Endodermal cell (in vitro differentiated cells): ENCODE measurements around the gene GNG10. TPM values are rescaled to one million over a fixed set of nuclear protein-coding genes. Genes with fewer than 3 reads are reported as not detected.

Source experiments
- DNase-seq: peaks from one replicate; pipeline ENCODE4 v3.0.0-alpha.2; 2017
- H3K27ac ChIP-seq: 2 replicates; pipeline ENCODE4 v1.5.1; 2013; ENCODE audit warnings: mild to moderate bottlenecking, low read depth, low read length, moderate library complexity
- H3K27me3 ChIP-seq: 2 replicates; pipeline ENCODE4 v1.6.1; 2013; ENCODE audit warnings: mild to moderate bottlenecking, low read length, moderate library complexity; ENCODE audit not compliant: insufficient read depth, control insufficient read depth, poor library complexity, severe bottlenecking
- H3K36me3 ChIP-seq: 2 replicates; pipeline ENCODE4 v1.7.0; 2013; ENCODE audit warnings: mild to moderate bottlenecking, low read length, moderate library complexity; ENCODE audit not compliant: control insufficient read depth, insufficient read depth
- H3K4me1 ChIP-seq: one replicate; pipeline ENCODE4 v1.7.0; 2013; ENCODE audit warnings: low read length; ENCODE audit not compliant: control insufficient read depth, insufficient read depth
- H3K4me3 ChIP-seq: 2 replicates; pipeline ENCODE4 v1.5.1; 2013; ENCODE audit warnings: mild to moderate bottlenecking, low read length, moderate library complexity
- H3K9ac ChIP-seq: 2 replicates; pipeline ENCODE4 v1.6.1; 2013; ENCODE audit warnings: mild to moderate bottlenecking, low read length, moderate library complexity; ENCODE audit not compliant: poor library complexity, severe bottlenecking; ENCODE audit errors: extremely low read depth
- H3K9me3 ChIP-seq: 2 replicates; pipeline ENCODE4 v1.6.1; 2013; ENCODE audit warnings: mild to moderate bottlenecking, low read length, moderate library complexity; ENCODE audit not compliant: control insufficient read depth
- H3K27ac Mint-ChIP-seq: 2 replicates; pipeline ENCODE4 v1.8.0; 2020; ENCODE audit warnings: mixed read lengths
- H3K27me3 Mint-ChIP-seq: 2 replicates; pipeline ENCODE4 v1.8.0; 2021; ENCODE audit warnings: mild to moderate bottlenecking, mixed read lengths; ENCODE audit not compliant: insufficient read depth
- H3K36me3 Mint-ChIP-seq: 2 replicates; pipeline ENCODE4 v1.8.0; 2020; ENCODE audit warnings: low read depth, mixed read lengths
- H3K4me1 Mint-ChIP-seq: 2 replicates; pipeline ENCODE4 v1.8.0; 2020; ENCODE audit warnings: mixed read lengths
- H3K4me3 Mint-ChIP-seq: 2 replicates; pipeline ENCODE4 v1.8.0; 2020; ENCODE audit warnings: mild to moderate bottlenecking, moderate library complexity, mixed read lengths
- H3K9me3 Mint-ChIP-seq: 2 replicates; pipeline ENCODE4 v1.8.0; 2020; ENCODE audit warnings: mild to moderate bottlenecking, mixed read lengths
- WGBS, 2 experiments: methylation state at CpG; one replicate each; pipeline versions ENCODE4 v1.1.5 to v1.1.7; 2013; ENCODE audit warnings: missing lambda C conversion rate in 2 of 2, mixed read lengths in 1 of 2; ENCODE audit not compliant: insufficient coverage in 1 of 2, insufficient read length in 1 of 2; 5-methylcytosine and 5-hydroxymethylcytosine counted together
- total RNA-seq, 2 donors: library from RNA; stranded (reverse); fragmentation: NEBNext Ultra II Directional in 1 of 2; extraction: Animal tissue kit (Norgen Biotek cat#: 25700) in 1 of 2; gene quantifications; 2 replicates in 1 of 2; 3 replicates in 1 of 2; pipeline ENCODE4 v1.2.1, GENCODE V29; 2021
- TF ChIP-seq, protein P1 (sequence below): fragments of 200-600 bp; sonication (generic); conservative IDR thresholded peaks from 2 replicates; pipeline ENCODE4 v1.5.0; 2021; ENCODE audit warnings: antibody characterized with exemption, mild to moderate bottlenecking

GNG10 gene
- total RNA-seq, 2 donors from 2014 or later = 27.7 to 39.7 TPM

DNA sequence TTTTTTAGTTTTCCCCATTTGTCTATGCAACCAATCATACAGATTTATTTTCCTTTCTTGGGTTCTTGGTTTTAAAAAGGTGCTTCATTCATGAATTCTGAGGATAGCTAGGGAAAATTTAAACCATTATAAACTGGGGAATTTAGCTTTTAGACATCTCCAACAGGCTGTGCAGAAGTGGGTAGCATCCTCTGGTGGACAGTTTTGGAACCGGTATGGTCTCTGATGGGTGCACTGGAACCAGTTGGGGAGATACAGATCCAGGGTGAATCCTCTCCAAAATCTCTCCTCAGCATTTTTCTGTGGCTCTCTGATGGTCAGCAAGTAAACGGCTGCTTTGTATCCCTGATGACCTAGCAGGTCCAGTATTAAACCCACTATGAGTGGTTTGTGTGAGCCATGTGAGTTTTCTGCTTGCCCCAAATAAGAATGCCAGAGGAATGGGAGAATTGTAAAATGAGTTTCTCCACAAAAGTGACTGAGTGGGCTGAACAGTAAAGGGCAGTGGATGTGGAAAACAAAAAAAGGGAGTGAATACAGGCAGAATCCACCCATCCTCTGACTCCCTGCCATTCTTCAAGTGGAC lies 39.4 kb upstream of the GNG10 start:
- no peak overlapping the region for H3K27ac Mint-ChIP-seq
- no peak overlapping the region for H3K4me3 Mint-ChIP-seq
- Histone ChIP-seq H3K27ac (no peak overlapping the region), H3K4me1 (no peaks in the 10 kb centered on the region), H3K27me3 (no peaks in the 10 kb centered on the region), H3K9me3 (no peaks in the 10 kb centered on the region), H3K4me3 (no peak overlapping the region), H3K36me3 (no peaks in the 10 kb centered on the region), H3K9ac (no peak overlapping the region)
- H3K4me1 Mint-ChIP-seq = peaks cover 9% of the 10 kb centered on the region
- 0 to 51% methylated on average over 1 to 2 of the region's 2 CpGs for WGBS, 2 experiments
- peaks cover 24% of the 10 kb centered on the region for H3K9me3 Mint-ChIP-seq
- TF ChIP-seq, protein P1, sequence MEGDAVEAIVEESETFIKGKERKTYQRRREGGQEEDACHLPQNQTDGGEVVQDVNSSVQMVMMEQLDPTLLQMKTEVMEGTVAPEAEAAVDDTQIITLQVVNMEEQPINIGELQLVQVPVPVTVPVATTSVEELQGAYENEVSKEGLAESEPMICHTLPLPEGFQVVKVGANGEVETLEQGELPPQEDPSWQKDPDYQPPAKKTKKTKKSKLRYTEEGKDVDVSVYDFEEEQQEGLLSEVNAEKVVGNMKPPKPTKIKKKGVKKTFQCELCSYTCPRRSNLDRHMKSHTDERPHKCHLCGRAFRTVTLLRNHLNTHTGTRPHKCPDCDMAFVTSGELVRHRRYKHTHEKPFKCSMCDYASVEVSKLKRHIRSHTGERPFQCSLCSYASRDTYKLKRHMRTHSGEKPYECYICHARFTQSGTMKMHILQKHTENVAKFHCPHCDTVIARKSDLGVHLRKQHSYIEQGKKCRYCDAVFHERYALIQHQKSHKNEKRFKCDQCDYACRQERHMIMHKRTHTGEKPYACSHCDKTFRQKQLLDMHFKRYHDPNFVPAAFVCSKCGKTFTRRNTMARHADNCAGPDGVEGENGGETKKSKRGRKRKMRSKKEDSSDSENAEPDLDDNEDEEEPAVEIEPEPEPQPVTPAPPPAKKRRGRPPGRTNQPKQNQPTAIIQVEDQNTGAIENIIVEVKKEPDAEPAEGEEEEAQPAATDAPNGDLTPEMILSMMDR = peak; percentile 81
- no peaks in the 10 kb centered on the region for H3K27me3 Mint-ChIP-seq
- peak; percentile 68 for DNase-seq
- no peaks in the 10 kb centered on the region for H3K36me3 Mint-ChIP-seq

DNA sequence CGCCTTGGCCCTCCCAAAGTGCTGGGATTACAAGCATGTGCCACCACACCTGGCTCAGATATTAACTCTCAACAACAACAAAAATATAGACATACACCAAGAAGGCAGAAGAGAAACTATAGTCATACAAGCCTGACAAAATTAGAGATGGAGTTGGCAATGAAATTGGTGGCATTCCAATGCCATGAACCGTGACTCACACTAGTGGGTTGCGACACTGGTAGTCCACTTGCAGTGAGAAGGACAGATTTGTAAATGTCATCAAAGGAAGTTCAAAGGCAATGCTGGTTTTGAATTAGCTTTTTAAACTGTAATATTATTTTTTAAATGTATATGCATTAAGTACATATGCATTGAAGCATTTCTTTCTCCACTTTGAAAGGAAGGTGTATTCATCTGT lies 38.8 kb upstream of the GNG10 start:
- no peak for DNase-seq
- Mint-ChIP-seq H3K4me1 (peaks cover 9% of the 10 kb centered on the region), H3K9me3 (peaks cover 22% of the 10 kb centered on the region), H3K27me3 (no peaks in the 10 kb centered on the region), H3K27ac (peak overlapping the region; percentile 87), H3K4me3 (no peak overlapping the region), H3K36me3 (no peaks in the 10 kb centered on the region)
- Histone ChIP-seq H3K27ac (no peak overlapping the region), H3K4me1 (no peaks in the 10 kb centered on the region), H3K4me3 (no peak overlapping the region), H3K9ac (no peak overlapping the region), H3K36me3 (no peaks in the 10 kb centered on the region), H3K27me3 (no peaks in the 10 kb centered on the region), H3K9me3 (no peaks in the 10 kb centered on the region)
- TF ChIP-seq, protein P1 = no peak
- 91 to 100% methylated on average over 2 to 3 of the region's 3 CpGs for WGBS, 2 experiments

DNA sequence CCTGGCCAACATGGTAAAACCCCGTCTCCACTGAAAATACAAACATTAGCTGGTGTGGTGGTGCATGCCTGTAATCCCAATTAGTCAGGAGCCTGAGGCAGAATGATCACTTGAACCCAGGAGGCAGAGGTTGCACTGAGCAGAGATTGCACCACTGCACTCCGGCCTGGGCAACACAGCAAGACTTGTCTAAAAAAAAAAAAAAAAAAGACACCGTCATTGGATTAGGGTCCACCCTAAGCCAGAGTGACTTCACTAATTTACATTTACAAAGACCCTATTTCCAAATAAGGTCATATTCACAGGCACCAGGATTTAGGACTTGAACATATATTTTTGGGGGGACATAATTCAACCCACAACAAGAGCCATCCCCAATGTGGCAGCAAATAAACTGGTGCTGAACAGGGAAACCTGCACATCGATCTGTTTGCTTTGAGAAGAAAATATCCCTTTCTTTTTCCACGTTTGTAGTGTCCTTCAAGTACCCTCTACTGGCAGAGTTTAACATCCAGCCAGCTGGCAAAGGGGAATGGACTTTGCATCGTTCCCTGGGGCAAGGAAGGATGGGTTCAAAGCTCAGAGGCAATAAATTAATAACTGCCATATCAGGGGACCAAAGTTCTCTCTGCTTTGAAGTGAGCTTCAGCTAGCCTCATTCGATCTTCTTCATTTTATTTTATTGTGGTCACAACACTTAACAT lies 34.0 kb upstream of the GNG10 start:
- 81 to 83% methylated on average over 5 to 7 of the region's 7 CpGs for WGBS, 2 experiments
- H3K27ac ChIP-seq = no peak overlapping the region
- no peak for DNase-seq
- H3K4me3 ChIP-seq = no peak overlapping the region
- Mint-ChIP-seq H3K27ac (no peak overlapping the region), H3K36me3 (no peaks in the 10 kb centered on the region), H3K4me3 (no peak overlapping the region), H3K27me3 (peaks cover 2% of the 10 kb centered on the region), H3K9me3 (peaks cover 7% of the 10 kb centered on the region), H3K4me1 (peaks cover 16% of the 10 kb centered on the region)
- H3K27me3 ChIP-seq = no peaks in the 10 kb centered on the region
- no peaks in the 10 kb centered on the region for H3K9me3 ChIP-seq
- H3K4me1 ChIP-seq = no peaks in the 10 kb centered on the region
- no peaks in the 10 kb centered on the region for H3K36me3 ChIP-seq
- no peak overlapping the region for H3K9ac ChIP-seq
- TF ChIP-seq, protein P1 = no peak
